Kidney capillary endothelial cell (primary cell): ENCODE measurements around the gene ZDHHC5.
"Not testable (repeated sequence)": the region's sequence is repeated elsewhere in the genome, so short reads cannot be mapped to it uniquely, and the experiment has no call there.

Experiments
- DNase-seq: peaks from one replicate; pipeline ENCODE4 v3.0.0-alpha.2; 2018; ENCODE audit warnings: low spot score

ZDHHC5 gene

DNA sequence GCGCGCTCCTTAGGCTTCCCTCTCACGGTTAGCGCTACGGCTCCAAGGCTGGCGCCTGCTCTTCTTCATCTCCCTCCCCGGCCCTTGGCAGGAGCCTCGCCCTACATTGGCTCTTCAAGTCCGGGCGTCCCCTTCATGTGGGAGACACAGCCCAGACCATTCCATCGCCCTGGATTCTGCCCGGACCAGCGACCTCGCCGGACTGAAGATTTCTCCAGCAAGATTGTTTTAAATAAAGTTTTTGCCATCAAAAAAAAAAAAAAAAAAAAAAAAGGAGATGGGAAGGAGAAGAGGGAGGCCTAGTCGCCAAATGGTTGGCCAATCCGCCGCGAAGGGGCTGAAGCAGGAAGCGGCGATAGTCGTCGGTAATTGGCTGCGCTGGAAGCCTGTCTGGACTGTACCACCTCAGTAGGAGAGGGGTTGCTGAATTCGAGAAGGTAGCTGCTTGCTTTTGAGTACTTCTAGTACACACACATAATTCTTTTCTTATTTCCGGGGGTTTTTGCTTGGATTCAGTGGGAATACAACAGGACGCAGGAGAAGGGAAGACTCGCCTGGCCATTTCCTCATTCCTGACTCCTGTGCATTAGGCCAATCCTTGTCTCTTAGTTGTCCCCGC is 688 bp upstream of the ZDHHC5 start:
- peak; percentile 99 for DNase-seq

DNA sequence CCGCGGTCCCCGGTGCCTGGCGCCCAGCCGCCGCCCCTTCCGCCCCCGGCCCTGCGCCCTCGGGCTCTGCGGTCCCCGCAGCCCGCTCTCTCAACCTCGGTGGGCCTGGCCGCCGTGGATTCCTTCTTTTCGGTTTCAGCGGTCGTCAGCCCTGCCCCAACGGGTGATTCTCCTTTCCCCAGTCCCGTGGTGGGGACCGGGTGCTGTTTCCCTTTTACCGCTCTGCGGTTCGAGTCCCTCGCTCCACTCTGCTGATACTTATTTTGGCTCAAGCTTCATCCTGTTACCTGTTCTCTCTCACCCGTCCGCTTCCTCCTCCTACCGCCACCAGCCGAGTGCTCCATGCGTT is 494 bp downstream of the ZDHHC5 start:
- no peak for DNase-seq

DNA sequence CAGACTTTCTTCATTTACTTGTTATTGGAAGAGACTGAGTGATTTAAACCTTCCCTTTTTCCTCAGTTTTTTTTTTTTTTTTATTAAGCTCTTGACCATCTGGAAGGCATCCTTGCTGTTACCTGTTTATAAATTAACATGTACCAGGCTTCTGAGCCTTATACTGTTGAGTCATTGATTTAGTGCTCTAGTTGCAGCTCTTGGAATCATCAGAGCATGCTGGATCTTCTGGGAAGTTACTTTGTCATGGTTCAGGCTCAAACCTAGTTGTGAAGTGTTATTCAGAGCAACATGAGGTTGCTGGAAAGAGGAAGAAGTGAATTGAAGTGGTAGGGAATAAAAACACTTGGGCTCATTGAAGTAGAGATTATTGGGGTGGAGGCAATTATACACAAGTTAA is 6.3 kb downstream of the ZDHHC5 start:
- no peak for DNase-seq

DNA sequence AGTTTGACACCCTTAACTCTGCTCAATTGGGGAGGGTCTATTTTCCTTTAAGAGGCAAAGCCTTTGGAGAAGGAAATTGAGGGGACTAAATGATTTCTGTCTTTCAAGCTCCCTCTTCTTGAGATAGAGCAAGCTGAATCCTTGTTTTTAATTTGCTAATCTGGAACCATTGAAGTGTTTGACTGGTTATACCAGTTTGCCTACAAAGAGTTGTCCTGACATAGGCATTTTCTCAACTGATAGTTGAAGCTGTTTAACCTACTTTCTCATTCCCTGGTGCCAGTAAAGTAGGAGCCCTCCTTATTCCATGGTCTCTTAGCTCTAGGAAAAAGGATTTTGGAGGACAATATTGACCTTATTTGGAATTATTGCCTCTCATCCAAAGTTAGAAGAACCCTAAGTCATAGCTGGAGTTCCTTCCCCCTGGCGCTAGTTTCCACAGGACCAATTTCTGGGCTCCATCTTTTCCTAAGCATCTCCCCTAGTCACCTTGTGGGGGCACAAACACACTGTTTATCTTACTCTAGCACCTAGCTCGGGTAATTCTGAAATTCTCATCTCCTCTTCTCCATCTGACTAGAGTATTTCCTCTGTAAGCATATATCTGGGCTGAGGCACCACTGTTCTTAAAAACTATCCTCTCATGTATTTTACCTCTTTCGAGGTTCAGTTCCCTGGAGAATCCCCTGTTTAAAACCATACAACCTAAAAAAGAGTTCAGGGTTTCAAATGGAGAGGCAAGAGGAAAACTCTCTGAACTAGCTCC is 7.4 kb downstream of the ZDHHC5 start:
- DNase-seq = no peak

DNA sequence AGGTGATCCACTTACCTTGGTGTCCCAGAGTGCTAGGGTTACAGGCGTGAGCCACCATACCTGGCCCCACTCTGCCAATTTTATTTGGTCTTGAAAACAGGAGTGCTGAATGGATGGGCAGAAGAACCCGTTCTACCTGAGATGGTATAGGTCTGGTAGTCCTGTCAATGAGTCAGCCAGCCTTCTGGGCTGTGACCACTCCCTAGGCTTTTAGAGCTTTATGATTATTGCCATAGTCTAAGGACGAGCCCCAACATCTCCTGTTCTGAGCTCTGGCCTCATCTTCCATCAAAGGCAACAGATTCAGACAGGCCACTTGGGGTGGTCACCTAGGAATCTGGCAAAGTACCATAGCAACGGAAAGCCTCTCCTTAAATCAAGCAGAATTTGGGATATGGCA is 11.5 kb downstream of the ZDHHC5 start:
- DNase-seq = no peak

DNA sequence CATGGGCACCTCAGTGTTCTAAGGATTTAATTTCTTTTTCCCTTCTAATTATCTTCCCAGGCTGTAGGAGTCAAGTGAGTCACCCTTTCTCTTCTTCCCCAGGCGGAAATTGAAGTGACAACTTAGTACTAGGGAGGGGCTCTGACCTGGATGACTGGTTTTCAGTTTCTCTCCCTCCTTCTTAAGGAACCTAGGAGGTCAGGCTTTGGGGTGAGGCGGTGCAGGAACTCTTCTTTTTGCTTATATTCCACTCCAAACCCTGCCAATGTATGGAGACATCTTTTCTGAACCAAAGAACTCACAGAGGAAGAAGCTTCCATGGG is 12.6 kb downstream of the ZDHHC5 start:
- DNase-seq = peak; percentile 12

DNA sequence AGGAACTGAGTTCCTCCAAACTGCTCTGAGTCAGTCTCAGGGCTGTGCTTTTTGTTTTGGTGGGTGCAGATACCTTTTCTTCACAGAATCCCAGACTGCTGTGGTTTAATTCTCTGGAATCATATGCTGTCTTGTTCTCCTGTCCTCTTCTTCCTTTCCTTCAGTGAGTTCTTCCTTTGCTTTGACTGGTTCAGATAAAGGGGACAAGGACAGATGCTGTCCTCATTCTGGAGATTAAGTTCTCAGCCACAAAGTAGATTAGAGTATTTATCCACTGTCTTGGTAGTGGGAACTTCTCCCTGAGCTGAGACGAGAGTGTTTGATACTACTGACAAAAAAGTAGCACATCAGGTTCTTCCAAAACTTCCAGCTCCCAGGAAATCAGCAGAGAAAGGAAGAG is 13.3 kb downstream of the ZDHHC5 start:
- DNase-seq = no peak

DNA sequence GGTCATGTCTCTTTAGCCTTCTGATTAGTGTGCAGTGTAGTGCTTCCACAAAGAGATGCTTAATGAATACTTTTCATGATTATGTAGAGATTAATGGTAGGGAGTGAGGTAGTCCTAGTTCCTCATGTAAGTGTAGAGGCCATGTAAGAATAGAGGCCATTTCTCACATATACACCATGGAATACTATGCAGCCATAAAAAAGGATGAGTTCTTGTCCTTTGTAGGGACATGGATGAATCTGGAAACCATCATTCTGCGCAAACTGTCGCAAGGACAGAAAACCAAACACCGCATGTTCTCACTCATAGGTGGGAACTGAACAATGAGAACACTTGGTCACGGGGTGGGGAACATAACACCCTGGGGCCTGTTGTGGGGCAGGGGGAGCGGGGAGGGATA is 22.6 kb downstream of the ZDHHC5 start:
- DNase-seq = not testable (repeated sequence)

DNA sequence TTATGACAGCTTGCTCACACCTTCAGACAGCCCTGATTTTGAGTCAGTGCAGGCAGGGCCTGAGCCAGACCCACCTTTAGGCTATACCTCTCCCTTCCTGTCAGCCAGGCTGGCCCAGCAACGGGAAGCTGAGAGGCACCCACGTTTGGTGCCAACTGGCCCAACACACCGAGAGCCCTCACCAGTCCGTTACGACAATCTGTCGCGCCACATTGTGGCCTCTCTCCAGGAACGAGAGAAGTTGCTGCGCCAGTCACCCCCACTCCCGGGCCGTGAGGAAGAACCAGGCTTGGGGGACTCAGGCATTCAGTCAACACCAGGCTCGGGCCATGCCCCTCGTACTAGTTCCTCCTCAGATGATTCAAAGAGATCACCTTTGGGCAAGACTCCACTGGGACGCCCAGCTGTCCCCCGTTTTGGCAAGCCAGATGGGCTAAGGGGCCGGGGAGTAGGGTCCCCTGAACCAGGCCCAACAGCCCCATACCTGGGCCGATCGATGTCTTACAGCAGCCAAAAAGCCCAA is 31.0 kb downstream of the ZDHHC5 start:
- no peak for DNase-seq

DNA sequence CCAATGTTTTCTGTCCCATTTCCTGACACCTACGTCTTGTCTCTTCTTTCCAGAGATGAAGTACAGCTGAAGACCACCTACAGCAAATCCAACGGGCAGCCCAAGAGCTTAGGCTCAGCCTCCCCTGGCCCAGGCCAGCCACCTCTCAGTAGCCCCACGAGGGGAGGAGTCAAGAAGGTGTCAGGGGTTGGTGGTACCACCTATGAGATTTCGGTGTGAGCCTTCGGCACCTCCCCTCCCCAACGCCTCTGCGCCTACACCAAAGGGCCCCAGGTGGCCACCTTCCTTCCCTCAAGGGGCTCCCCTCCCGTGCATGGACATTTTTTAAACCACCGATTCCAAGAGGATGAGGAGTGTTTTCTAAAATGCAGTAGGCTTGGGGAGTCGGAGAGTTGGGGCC is 31.9 kb downstream of the ZDHHC5 start:
- no peak for DNase-seq

DNA sequence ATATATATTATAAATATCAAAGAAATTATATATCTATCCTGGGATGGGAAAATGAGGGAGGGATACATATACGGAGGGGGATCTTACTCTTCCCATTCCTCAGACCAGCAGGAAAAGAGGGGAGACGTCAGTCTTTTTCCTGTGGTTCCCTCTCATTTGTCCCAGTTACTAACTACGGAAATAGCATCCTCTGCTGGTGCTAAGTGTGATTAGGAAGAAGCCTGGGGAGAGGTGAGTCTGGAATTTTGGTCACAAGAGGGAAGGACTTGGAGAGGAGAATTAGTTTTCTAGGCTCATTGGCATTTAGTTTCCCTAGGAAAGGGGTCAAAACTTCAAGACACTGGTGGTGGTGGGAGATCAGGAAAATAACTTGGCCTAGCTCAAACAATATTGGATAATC is 32.5 kb downstream of the ZDHHC5 start:
- DNase-seq = no peak

DNA sequence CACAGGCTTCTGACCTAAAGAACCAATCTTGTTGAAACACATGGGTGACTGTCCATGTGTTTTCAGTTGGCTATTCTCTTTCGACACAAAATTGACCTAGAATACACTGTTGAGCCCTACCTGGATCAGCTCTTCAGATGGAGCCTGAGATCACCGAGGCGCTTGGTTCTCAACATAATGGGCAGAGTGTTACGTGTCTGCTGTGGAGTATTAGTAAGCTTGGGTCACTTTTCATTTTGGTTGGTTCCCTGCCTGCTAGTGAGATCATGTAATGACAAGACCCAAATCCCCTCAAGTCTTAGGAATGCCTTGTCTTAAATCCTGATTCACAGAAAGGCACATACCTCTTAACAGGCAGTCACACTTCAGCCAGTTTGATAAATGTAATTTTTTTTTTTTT is 35.4 kb downstream of the ZDHHC5 start:
- no peak for DNase-seq

DNA sequence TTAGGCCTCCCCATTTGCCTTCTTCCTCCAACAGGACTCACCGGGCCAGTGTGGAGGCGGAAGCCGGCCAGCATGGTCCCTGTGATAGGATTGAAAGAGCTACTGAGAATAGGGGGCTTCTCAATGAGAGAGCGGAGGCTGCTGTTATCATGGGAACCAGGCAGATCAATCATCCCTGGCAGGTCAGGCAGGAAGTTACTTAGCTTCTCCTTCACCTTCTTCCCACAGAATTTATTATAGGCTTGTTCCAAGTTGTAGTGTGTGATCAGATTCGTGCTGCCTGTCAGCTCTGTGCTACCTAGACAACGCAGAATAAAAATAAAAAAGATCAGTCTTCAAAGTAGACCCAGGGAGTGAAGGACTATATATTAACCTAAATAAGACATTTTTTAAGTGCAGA is 37.0 kb downstream of the ZDHHC5 start:
- DNase-seq = no peak

DNA sequence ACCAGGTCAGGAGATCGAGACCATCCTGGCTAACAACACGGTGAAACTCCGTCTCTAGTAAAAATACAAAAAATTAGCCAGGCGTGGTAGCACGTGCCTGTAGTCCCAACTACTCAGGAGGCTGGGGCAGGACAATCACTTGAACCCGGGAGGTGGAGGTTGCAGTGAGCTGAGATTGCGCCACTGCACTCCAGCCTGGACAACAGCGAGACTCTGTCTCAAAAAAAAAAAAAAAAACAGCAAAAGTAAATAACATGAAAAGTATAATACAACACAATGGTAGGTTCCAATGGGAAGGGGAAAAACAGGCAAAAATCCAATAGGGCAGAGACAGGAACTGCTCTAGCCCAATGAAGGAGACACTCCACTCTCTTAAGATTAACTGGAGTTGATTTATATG is 37.5 kb downstream of the ZDHHC5 start:
- not testable (repeated sequence) for DNase-seq

DNA sequence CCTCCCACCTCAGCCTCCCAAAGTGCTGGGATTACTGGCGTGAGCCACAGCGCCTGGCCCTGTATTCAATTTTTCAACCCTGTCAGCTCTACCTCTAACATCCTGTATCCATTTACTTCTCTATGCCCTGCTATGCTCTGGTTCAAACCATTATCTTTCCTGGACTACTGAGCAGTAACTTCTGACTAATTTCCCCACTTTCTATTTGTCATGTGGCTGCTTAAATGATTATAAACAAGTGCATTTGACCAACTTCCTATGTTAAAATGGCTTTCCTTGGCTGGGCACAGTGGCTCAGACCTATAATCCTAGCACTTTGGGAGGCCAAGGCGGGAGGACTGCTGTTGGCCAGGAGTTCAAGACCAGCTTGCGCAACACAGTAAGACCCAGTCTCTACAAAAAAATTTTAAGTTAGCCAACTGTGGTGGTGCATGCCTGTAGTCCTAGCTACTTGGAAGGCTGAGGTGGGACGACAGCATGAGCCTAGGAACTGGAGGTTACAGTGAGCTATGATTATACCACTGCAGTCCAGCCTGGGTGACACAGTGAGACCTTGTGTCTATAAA is 42.0 kb downstream of the ZDHHC5 start:
- no peak for DNase-seq

DNA sequence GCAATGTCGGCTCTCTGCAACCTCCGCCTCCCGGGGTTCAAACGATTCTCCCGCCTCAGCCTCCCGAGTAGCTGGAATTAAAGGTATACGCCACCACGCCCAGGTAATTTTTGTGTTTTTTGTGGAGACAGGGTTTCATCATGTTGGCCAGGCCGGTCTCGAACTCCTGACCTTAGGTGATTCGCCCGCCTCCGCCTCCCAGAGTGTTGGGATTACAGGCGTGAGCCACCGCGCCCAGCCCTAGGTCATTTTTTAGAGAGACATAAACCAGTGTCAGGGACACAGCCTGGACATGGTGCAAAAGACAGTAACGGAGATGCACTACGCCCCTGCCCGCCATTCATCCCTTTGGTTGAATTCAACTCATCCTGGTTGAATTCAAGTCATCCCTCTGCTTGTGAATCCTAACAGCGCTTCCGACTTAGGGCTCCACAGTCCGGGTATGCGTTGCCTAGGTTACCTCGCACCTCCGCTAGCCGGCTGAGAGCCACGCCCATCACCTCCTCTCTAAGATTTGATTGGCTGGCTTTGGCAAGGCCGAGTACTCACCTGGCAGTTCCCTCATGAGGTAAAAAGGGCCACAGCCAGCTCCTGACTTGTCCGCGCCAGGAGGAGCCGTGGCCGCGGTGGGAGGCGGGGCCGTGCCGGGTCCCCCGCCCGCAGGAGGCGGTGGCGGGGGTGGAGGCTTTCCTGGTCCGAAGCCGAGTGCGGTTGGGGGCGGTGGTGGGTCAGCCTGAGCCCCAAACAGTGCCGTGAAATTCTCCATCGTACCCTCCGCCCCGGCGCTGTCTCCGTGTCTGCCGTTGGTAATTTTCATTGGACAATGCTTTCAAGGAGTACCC is 43.7 kb downstream of the ZDHHC5 start, which contains the start of gene MED19:
TSS of gene MED19 (minus strand) at position 802 of the 842 bp plus-strand sequence. CDS start at position 766, 36 bp downstream.
- peak; percentile 58 for DNase-seq

DNA sequence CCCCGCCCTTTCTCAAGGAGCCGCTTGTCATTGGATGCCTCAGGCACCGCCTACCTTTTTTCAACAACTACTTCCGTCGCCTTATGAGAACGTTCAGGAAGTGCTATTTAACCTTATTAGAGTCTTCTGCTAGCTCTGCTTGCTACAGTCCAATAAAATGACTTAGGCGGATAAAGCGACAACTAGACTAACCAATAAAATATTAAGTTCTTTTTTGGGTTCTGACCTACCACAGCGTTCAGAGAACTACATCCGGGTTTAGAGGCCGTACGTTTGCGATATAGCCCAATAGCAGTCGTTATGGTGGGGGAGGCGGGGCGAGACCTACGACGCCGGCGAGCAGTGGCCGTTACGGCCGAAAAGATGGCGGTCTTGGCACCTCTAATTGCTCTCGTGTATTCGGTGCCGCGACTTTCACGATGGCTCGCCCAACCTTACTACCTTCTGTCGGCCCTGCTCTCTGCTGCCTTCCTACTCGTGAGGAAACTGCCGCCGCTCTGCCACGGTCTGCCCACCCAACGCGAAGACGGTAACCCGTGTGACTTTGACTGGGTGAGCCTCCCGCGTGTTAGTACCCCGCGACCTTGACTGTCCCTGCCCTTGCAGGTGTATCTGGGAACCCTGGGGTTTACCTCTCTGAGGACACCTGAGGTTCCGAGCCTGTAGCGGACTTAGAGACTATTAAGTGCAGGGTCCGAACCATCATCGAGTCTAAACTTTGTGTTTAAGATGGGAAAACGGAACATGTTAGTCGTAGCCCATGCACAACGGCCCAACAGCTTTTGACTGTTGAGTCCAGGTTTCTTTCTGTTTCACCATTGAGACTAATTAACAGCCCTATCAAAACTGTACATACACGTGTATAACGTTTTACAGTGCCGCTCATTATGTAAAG is 44.6 kb downstream of the ZDHHC5 start, which contains the start of gene TMX2:
TSS of gene TMX2 (plus strand) at position 338 of the 895 bp plus-strand sequence. CDS start at position 364, 26 bp downstream.
- DNase-seq = peak; percentile 100

DNA sequence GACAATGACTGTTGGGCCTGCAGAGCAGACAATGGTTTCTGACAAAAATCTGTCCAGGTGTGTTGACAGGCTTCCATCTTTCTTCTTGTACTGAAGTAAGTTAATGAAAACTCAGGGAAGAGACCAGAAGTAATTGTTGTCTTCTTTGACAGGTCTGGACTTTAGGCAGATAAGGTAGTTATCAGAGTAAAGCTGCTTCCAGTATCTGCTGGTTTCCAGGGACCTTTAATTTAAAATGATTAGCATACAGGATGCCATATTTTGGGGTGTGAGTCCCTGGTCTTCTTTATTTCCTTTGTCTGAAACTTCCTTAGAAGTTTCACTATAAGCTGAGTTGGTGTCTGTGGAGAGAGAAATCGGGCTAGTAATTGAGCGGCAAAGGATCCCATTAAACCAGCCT is 45.9 kb downstream of the ZDHHC5 start:
- DNase-seq = no peak

DNA sequence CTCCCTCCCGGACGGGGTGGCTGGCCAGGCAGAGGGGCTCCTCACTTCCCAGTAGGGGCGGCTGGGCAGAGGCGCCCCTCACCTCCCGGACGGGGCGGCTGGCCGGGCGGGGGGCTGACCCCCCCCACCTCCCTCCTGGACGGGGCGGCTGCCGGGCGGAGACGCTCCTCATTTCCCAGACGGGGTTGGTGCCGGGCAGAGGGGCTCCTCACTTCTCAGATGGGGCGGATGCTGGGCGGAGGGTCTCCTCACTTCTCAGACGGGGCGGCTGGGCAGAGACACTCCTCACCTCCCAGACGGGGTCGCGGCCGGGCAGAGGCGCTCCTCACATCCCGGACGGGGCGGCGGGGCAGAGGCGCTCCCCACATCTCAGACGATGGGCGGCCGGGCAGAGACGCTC is 48.8 kb downstream of the ZDHHC5 start:
- DNase-seq = not testable (repeated sequence)

DNA sequence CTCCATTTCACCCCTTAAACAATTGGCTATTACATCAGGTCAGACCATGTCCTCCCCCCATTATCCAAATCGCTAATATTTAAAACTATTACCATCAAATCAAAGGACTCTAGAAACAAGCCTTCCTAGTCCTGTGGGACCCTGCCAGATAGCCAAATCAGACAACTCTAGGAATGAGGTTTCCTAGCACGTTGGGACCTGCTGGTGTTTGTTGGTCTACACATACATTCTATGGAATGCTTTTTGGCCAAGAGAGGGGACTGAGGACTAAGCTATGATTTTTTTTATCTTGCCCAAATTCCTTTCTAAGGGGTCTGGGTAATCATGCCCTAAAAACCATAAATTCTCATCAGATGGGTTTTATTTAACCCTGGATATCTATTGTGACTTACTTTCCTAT is 59.3 kb downstream of the ZDHHC5 start:
- DNase-seq = no peak

DNA sequence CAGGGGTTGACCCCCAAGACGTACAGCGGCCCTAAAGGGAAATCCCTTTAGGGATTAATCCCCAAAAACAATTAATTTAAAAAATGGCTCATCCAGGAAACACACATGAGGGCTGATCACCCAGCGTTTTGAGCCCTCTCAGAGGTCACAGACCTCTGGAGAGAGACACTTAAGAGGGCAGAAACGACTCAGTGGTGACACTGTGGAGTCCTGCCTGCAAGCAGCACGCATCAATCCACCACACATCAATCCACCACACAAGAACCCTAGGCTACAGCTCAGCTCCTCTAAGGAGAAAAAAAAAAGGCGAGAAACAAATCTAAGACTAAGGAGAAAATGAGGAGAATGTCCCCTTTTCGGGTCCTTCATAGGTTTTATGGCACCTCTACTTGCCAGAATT is 60.9 kb downstream of the ZDHHC5 start:
- no peak for DNase-seq
